ENCODE results near the gene SCAANT1. TPM values are rescaled to one million over a fixed set of nuclear protein-coding genes. Genes with fewer than 3 reads are reported as not detected.

Gene SCAANT1
- total RNA-seq, result not detected in 2 replicates

DNA sequence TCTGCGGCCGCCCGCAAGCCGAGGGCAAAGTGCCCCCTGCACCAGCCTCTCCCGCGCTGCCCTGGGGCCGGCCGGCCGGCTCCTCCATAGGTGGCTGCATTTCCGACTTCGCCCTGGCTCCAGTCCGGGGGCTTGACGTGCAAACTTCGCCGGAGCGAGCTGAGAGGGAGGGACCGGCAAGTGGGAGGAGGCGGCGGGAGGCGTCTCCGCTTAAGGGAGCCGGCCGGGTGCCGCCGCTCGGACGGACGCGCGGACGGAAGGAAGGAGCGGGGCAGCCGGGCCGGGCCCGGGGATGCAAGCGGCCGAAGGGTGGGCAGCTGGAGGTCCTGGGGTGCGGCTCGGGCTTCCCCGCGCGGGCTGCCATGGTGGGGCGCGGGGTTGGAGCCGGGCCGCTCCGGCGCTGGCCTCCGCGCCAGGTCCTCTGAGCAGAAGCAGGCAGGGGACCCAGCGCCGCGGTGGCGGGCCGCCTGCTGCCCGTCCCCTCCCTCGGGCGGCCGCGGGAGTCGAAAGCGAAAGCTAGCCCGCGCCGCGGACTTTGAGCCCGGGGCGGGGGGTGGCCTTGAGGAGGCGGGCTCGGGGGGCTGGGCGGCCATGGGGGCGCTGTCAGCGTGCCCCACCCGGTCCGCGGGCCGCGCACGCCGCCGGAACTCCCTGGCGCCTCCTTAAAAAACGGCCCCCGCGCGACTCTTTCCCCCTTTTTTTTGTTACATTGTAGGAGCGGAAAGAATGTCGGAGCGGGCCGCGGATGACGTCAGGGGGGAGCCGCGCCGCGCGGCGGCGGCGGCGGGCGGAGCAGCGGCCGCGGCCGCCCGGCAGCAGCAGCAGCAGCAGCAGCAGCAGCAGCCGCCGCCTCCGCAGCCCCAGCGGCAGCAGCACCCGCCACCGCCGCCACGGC, at the start of gene SCAANT1:
Gene SCAANT1 (minus strand): TSS at position 511 of the 895 bp plus-strand sequence.

DNA sequence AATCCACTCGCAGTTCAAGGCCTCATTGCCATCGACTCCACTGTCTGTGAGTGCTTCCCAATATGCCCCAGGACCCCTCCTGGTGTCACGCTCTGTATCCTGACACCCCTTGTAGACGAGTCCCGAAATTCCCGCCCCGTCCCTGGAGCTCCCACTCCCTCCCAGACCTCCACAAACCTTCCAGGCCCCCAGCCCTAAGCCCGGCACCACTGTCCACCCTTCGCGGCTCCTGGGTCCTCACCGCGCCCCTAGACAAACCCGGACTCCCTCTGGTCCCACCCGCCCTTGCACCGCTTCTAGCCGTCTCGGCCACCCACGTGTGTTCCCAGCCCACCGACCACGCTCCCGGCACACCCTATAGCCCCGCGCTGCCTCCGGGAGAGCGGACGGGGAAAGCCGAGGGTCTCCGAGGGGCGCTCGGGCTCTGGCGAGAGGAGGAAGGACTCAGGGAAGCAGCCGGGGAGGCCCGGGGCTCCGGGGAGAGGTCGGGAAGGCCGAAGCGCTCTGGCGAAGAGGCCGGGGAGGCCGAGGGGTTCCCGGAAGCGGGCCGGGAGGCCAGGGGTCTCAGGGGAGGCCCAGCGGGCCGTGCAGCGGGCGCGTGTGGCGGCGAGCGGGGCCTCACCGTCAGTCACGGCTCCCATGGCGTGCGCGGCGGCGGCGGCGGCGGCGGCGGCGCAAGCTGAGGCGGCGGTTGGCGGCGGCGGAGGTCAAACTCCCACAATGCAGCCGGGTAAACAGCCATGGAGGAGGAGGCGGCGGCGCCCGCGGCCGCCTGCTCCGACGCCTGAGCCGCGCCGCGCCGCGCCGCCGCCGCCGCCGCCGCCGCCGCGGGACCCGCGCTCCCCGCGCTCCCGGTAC, 48.8 kb downstream of the SCAANT1 start, which contains the start of the genes ATXN7 and THOC7:
Gene ATXN7 (plus strand): TSS at position 718 of the 858 bp plus-strand sequence. CDS start 48,732 bp downstream, outside the sequence.
Gene THOC7 (minus strand): TSS at position 656 of the 858 bp plus-strand sequence. CDS start 15 bp downstream, at position 641.

Small RNAs within 50 kb of the gene (small RNA-seq; reads per million reads assigned to genes)
- gene SCAANT1 (ENCODE audit: low replicate concordance), result not detected

Other genes starting within 250 kb of the SCAANT1 start
- gene C3orf49, start 93.1 kb downstream of the SCAANT1 start, total RNA-seq, result not detected in 2 replicates
- 29.8 and 34.8 TPM in 2 replicates for gene THOC7, start 48.6 kb downstream of the SCAANT1 start, total RNA-seq
- gene ATXN7, start 48.5 kb downstream of the SCAANT1 start, total RNA-seq, result 11.6 and 18.8 TPM in 2 replicates
- gene PSMD6, start 111.1 kb upstream of the SCAANT1 start, total RNA-seq, result 88.6 and 105 TPM in 2 replicates

Data from placental pericyte (primary cell).